Stimulated activated CD8-positive, alpha-beta memory T cell treated with anti-CD3 and anti-CD28 coated beads, Interleukin-7, amount 100 ng/mL, for 1 hour (primary cell): ENCODE data around the gene UROD.

Experiments used
- DNase-seq, 2 donors: peaks; one replicate each; pipeline ENCODE4 v3.0.0-alpha.2; 2020; ENCODE audit warnings: low read depth in 2 of 2

UROD gene

DNA sequence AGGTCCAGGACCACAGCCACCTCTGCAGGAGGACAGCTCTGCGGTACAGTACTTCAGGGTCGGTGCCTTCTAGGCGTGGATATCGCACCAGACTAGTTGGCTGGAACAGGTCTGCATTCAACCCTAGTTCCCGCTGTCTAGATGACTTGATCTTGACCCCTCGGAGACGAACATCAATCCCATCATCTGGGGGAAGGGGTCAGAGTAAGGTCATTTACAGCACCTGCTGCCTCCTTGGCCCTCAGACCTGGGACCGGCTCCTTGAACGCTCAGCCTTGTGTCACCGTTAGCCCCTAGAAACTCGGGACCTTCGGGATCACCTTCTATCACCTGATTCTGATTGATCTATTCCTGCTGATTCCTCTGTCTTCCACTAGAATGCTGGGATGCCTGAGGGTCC lies 3.5 kb upstream of the UROD start:
- DNase-seq, result no peak

DNA sequence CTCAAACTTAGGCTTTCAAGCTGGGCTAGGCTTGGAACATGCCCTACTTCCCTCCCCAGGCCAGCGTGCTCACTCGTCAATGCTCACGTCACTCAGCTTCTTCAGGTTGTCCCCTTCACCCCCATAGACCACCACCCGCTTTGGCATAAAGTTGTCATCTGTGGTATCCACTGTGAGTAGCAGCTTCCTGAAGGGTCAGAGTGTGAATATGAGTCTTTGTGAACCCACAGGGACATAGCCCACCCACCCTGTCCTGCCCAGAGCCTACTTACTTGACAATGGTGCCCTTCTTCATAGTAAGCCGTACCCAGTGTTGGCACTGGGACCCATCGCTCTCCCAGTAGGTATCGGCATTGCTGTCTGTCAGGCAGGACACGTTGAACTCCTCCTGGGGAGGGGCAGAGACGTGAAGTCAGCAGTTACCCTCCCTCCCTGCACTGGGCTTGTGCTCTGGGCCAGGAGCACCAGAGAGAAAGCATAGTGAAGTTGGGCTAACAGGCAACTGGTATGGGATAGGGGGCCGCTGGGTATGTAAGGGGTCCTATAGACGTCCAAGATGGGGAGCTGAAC lies 2.7 kb upstream of the UROD start:
- no peak for DNase-seq

DNA sequence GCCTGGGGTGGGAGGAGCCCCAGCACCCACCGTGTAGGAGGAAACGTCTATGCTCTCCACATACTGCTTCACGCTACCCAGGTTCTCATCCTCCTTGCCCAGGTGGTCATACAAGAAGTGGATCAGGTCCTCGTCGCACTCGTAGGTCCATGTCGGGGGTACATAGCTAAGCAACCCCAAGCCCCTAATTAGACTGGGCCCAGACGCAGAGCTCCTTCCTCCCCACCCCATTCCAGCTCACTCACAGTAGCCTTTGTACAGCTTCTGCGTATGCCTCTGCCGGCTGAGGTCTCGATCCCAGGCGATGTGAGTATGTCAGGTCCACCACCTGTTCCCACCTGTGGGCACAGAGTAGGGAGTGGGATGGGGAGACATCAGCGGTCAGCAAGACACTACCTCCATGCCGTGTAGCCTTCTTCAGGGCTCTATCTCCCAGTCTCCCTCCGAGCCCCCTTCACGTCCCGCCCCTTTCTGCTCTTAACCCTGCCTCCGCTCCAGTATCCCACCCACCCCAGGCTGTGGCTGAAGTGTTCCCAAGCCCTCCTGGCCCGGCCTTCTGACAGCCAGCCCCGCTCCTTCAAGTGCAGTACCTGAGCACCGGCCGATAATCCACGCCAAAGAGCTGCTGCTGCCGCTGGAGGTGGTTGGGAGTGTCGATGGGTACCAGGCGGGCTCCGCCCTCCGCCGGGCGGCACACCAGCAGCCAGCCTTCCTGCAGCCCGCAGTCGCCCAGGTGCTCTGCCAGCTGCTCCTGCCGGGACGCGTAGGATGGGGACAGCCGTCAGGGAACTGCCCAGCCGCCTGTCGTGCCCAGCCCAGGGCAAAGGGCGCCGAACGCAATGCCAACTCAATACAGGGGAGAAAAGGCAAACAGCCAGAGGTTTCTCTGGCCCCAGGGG lies 1.8 kb upstream of the UROD start:
- no peak for DNase-seq

DNA sequence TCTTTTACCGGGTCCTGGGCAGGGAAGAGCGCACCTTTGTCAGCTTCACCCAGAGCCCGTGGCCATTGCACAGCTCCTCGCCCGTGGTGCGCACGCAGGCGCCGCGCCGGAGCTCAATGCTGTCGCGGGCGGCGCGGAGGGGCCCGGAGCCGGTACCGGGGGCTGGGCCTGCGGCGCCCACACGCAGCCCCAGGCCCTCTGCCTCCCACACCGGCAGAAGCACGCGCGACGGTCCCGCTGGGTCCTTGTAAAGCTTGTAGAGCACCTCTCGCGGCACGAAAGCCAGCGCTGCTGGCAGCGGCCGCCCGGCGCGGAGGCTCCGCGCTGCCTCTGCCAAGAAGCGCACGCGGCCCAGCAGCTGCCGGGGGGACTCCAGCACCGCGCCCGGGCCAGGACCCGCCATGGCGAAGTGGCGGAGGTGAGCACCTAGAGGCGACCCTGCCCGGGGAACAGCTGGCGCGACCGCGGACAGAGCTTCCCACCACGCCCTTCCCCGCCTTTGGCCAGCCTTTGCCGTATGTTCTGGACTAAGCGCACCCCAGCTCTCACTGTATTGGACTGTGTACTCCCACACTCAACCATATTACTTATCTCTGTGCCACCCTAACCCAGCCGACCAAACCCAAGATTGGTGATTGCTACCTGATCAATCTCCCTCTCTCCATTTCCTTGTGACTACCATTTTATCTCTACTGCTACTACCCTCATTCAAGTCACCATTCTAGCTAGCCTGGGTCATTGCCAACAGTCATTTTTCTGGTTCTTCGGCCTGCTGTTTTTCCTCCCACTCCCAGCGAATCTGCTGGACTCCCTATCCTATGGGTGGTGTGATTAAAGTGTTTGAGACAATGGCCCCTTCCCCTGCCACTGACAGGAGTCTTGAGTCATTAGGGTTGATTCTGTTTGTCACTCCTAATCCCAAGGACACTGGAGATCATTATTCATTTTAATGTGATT lies 921 bp upstream of the UROD start, which contains the start of gene HECTD3:
HECTD3 (minus strand) TSS at position 470 of the 957 bp plus-strand sequence; CDS start at position 403, 67 bp downstream.
- DNase-seq, result peak; percentile 34 to 50

DNA sequence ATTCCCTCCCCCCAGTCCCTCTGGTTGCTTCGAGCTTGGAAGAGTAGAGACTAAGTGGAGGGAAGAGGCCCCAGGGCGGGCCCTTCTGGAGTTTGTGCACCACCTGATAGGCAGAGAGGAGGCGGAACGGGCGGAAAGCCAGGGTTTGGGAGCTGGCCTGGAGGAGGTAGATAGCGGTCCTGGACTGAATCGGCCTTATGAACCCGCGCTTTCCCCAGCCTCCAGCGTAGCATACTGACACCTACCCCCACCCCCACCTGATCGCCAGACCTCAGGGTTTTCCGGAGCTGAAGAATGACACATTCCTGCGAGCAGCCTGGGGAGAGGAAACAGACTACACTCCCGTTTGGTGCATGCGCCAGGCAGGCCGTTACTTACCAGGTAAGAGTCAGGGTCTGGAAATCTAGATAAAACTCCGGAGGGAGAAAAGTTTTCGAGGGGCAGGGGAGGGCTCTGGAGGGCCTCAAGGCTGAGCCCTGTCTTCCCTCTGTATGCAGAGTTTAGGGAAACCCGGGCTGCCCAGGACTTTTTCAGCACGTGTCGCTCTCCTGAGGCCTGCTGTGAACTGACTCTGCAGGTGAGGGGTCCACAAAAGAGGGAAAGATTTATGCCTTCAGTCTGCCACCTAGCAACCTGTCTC lies 705 bp downstream of the UROD start:
- no peak for DNase-seq

DNA sequence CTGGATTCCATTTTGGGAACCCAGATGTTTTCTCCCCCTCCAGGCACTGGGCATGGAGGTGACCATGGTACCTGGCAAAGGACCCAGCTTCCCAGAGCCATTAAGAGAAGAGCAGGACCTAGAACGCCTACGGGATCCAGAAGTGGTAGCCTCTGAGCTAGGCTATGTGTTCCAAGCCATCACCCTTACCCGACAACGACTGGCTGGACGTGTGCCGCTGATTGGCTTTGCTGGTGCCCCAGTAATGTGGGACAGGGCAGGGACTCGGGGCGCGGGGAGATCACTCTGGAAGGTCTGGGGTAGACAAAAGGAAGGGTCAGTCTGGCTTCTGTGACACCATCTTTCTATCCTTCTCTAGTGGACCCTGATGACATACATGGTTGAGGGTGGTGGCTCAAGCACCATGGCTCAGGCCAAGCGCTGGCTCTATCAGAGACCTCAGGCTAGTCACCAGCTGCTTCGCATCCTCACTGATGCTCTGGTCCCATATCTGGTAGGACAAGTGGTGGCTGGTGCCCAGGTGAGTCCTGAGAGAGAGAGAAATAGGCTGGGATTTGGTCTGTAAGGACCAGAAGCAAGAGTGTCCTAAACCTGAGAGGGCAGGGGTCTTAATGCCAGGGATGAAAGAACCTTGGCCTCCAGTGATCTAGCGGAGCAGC lies 1.6 kb downstream of the UROD start:
- no peak for DNase-seq

DNA sequence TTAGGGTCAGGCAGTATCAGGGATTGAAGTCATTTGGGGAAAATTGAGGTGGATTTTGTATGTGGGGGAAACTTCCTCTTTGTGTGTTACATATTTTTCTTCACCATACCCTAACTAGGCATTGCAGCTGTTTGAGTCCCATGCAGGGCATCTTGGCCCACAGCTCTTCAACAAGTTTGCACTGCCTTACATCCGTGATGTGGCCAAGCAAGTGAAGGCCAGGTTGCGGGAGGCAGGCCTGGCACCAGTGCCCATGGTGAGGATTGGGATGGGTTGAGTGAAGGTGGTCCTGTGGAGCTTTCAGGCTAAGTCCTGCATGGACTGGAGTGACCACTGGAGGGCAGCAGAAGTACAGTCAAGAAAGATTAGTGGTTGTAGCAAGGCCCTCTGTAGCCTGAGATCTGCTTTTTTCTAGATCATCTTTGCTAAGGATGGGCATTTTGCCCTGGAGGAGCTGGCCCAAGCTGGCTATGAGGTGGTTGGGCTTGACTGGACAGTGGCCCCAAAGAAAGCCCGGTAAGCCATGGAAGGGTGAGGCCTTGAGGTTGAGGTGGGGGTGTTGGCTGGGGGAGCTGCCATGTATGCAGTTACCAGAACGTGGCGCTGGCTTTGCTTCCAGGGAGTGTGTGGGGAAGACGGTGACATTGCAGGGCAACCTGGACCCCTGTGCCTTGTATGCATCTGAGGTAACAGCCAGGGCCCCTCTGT lies 2.4 kb downstream of the UROD start:
- DNase-seq, result peak; percentile 57 to 62

DNA sequence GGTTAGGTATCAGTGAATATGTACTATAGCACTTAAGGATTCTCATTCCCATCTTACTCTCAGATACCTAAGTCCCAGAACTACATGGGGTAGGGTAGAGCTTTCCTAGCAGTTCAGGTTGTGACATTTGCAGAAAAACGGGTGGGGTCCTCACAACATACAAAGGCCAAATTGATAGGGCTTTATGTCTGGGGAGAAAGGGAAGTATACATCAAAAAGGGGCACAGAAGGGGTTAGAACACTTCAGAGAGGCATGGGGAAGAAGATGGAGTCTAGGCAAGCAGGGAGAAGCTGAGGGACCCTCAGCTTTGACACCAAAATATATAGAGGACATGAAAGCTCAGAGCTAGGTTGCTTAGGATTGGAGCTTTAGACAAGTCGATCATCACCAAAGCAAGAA lies 3.6 kb downstream of the UROD start:
- no peak for DNase-seq

DNA sequence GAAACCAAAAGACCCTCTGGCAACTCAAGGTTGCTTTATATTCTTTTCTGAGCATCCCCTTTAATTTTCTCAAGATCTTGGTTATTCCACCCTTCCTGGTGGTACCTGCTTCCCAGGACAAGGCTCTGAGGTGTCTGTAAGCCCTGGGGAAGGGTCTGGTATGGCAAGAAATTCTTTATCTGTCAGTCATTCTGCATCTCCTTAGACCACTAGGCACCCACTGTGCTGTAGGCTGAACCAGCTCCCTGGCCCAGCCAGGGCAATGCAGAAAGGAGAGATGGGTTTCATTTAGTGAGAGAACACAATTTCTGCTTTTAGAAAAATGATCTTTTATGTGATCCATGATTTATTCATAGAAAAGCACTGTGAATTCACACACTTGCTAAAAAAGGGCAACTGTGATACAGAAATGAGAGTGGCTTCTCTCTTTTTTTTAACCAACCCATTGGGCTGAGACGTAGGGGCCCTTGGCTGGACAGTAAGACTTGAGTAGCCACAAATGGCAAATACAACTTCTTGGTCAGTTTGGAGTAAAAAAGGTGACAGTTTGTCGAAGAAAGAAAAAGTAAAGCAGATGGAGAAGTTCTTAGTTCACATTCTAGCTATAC lies 4.1 kb downstream of the UROD start:
- no peak for DNase-seq

DNA sequence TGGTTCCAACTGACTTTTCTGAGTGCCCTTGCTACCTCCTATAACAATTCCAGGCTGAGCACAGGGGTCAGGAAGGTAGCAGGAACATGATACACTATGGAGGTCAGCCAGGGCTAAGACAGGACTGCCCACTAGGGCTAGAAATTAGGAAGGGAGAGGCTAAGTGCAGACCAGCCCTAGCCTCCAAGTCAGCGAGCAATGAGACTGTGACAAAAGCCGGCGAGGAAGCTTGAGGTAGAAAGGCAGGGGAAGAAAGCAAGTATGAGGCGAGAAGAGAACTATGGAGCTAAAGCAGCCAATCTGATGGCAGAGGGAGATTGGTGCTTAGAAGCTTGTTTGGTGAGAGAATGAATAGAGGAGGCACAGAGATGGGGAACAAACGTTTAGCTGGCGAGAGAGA lies 4.7 kb downstream of the UROD start:
- DNase-seq, result no peak

DNA sequence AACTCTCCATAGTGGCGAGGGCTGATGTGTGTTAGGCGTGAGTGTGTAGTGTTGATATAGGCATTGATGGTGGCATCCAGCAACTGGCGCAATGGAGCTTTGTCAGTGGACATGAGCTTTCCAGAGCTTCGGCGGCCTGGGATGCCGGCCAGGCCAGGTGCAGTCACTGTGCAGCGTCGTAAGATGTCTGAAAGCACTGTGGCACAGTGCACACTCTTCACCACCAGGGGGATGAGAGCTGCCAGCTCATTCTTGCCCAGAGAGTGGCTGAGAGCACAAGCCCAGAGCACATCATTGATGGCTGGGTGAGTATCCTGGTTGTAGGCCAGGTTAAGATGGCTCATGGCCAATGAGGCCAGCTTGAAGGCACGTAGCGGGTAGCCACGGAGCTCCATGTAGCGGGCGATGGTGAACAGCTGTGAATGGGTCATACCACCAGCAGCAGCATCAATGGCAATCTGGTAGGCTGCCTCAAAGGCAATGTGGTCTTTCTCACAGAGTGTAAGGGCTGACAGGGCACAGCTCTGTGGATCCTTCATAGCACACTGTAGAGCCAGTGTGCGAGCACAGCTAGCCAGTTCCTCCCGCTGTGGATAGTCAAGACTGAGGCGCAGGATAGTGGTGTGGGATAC lies 6.7 kb downstream of the UROD start:
- no peak for DNase-seq

DNA sequence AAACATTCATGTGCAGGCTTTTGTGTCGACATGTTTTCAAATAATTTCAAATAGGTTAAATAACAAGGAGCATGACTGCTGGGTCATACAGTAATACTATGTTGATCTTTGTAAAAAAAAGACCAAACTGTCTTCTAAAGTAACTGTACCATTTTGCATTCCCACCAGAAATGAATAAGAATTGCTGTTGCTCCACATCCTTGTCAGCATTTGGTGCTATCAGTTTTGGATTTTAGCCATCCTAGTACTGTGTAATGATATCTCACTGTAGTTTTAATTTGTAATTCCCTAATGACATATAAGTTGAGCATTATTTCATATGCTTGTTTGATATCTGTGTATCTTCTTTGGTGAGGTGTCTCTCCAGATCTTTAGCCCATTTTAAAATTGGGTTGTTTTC lies 11.6 kb downstream of the UROD start:
- no peak for DNase-seq

DNA sequence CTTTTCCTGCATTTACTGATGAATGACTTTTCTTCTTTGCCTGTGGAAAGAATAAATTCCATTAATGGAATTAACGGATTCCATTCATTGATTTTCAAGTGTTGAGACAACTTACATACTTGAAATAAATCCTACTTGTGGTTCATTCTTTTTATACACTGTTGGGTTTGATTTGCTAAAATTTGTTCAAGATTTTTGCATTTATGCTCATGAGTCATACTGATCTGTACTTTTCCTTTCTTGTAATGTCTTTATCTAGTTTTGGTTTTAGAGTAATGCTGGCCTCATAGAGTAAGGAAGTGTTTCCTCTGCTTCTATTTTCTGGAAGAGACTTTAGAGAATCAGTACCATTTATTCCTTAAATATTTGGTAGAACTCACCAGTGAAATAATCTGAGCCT lies 14.4 kb downstream of the UROD start:
- no peak for DNase-seq

DNA sequence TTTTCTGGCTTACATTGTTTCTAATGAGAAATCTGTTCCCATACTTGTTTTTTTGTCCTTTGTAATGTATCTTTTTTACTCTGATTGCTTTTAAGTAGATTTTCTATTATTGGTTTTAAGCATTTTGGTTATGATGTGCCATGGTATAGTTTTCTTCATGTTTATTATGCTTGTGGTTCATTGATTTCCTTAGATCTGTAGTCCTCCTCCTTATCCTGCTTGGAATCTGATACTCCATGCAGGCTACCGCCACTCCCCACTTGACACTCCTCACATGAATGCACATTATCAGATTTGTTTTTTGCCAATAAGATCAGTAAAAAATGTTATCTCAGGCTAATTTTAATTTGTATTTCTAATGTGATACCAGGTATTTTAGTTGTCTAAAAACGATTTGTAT lies 20.8 kb downstream of the UROD start:
- no peak for DNase-seq

DNA sequence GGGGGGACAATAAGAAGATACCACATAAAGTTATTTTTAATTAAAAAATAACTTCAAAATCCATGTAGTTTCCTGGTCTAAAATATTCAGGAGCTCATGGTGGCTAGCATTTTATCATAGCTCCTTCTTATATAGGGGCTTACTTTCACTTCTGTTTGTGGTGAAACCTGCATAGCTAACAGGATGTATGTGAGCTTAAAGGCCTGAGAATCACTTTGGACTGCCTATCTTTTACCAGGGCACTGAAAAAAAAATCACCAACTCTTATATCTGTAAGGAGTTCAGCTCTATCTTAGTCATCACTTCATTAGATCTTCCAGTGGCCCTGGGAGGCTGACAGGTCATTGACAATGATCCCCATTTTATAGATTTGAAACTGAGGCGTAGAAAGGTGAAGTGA lies 21.3 kb downstream of the UROD start:
- no peak for DNase-seq

DNA sequence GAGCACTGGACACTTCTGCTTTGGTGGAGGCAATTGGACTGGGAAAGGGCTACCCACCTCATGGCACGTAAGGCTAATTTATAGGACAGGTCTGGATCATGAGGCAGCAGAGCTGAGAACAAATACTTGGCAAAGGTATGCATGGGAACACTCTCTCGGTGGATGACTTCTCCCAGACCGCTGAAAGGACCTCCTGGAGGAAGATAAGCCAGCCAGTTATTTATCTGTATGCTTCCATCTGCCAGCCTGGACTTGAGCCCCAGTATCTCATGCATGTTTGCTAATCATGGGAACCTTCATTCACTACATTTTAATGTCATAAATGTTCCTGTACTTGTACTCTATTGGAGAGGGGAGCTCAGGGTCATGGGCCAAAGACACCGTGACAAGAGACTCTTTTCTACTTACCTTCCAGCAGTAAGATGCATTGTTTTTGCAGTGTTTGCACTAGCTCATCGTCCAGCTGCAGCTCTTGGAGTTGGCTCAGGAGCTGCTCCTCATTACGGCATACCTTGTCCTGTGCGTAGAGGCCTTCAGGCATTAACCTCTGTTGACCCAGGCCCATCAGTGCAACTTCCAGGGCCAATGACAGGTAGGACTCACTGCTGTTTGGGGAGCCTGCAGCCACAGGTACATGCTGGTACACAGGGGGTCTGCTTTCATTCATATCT lies 23.7 kb downstream of the UROD start:
- DNase-seq, result no peak

DNA sequence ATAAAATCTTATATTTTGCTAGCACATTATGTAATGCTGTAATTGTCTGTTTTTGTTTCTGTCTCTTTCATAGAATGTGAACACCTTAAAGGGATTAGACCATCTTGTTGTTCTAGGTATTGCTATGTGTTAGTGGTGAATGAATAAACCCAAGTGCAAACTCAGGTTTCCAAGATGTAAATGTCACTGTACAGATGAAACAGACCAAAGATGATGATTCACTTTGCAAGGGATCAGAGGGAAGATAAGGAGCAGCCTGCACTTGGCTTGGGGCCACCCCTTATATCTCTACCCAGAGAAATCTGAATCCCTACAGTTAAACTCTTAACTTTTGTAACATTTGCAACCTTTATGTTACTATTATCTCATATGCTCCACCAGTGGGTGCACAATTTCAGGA lies 25.4 kb downstream of the UROD start:
- DNase-seq, result no peak

DNA sequence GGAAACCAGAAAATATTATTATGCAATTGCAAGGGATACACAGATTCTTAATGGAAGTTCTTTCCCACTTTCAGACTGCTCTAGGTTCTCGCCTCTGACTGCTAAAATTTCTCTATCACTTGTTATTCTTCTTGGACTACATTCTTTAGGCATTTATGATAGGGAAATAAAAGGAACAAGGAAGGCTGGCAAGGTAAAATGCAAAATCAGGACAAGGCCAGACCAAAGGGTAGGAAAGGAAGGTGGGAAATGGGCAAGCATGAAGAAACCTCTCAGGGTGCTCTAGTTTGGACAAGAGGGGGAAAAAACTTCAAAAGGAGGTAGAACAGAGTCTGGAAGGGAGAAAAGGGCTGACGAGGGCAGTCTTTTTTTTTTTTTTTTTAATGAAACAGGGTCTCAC lies 26.2 kb downstream of the UROD start:
- no peak for DNase-seq
